GM12874 (cell line): ENCODE results near the gene FBN1.

Experiments
- TF ChIP-seq, protein P1 (sequence below): IDR thresholded peaks from 2 replicates; pipeline ENCODE4 v1.5.1; 2011; ENCODE audit warnings: low read depth, mild to moderate bottlenecking, control low read depth, low read length, moderate library complexity; ENCODE audit not compliant: insufficient read depth

The FBN1 gene

DNA sequence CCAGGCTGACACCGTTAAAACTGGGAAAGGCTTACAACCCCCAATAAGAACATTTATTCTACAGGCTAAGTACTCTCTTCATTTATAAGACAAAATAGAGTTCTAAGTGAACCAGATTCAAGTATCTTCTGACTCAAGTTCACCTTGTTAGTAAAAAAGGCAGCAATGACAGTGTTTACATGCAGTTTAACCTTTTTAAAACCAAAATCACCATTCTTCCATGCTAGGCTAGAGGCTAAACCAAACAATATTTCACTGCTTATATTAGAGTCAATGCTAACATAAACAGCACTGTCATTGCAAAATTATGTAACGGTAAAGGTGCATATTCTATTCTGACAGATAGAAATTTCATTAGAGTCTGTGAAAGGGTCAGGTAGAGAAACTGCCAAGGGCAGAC lies 118.0 kb downstream of the FBN1 start:
- TF ChIP-seq, protein P1, sequence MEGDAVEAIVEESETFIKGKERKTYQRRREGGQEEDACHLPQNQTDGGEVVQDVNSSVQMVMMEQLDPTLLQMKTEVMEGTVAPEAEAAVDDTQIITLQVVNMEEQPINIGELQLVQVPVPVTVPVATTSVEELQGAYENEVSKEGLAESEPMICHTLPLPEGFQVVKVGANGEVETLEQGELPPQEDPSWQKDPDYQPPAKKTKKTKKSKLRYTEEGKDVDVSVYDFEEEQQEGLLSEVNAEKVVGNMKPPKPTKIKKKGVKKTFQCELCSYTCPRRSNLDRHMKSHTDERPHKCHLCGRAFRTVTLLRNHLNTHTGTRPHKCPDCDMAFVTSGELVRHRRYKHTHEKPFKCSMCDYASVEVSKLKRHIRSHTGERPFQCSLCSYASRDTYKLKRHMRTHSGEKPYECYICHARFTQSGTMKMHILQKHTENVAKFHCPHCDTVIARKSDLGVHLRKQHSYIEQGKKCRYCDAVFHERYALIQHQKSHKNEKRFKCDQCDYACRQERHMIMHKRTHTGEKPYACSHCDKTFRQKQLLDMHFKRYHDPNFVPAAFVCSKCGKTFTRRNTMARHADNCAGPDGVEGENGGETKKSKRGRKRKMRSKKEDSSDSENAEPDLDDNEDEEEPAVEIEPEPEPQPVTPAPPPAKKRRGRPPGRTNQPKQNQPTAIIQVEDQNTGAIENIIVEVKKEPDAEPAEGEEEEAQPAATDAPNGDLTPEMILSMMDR = no peak

DNA sequence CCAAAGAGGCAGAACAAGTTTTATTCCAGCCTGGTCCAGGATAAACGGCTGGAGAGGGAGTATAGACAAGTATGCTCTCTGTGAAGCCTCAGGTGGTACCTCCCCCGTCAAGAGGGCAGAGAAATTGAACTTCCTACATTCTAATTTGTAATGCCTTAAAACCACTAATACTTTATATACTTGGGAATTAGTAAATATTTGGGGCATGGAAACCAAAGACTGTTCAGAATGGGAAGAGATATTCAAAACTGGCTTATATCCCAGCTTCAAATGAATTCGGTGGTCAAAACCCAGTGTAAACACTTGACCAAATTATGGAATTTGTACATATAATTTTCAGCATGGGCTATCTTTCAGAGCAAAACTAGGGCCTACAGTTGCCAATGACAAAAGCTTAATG lies 122.6 kb downstream of the FBN1 start:
- TF ChIP-seq, protein P1 = no peak

DNA sequence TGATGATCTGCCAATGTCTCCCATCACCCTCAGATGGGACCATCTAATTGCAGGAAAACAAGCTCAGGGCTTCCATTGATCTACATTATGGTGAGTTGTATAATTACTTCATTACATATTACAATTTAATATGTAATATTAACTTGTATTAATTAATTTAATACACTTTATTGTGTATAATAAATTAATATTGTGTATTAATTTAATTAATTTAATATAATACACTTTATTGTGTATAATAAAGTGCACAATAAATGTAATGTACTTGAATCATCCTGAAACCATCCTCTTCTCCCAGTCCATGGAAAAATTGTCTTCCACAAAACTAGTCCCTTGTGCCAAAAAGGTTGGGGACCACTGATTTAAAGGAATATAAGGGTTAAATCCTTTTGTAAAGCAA lies 123.4 kb downstream of the FBN1 start:
- TF ChIP-seq, protein P1 = no peak

DNA sequence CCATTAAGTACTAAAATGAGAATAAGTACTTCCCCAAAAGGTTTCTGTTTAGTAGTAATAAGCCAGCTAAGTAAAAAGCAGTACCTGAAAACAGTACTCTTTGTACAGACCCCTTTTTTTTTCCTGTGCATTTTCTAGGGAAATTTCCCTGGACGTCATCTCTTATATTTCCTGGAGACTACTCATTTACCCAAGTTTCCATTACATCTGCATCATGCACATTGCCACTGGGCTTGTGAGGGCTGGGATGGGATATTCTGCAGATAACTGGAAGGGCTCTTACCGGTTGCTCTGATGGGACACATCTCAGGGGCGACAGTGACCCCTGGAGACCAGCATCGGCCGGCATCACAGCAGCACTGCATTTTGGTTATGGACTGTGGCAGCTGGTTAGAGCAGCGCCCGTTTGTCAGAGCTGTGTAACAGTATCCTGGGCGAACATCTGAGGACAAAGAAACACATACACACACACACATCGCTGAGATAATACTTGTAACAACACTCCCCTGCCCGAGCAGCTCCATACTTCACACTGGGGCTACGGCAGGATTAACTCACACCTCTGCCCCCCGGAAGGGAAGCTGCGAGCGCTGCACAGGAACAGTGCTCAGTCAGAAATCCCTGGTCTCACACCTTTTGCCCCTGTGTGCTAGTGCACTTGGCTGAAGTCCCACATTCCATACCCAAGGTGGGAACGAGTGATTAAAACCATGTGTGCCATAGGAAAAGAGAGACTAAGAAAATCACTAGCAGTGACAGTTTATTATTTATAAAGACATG lies 124.9 kb downstream of the FBN1 start:
- TF ChIP-seq, protein P1 = no peak

DNA sequence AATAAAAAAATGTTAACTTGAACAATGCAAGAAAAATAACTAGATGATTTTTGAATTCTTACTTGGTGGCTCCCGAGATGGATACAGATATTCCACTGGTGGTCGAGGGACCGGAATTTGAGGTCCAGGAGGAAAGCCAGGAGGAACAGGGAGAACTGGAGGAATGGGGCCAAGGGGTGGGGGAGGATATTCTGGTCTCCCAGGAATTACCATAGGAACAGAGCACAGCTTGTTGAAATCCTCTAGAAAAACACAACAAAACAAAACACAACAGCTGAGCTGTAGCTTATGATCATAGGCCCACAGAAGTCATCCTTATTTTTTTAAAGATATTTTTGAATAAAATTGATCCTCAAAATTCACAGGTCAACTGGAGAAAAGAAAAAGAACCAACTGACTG lies 129.4 kb downstream of the FBN1 start:
- TF ChIP-seq, protein P1 = no peak

DNA sequence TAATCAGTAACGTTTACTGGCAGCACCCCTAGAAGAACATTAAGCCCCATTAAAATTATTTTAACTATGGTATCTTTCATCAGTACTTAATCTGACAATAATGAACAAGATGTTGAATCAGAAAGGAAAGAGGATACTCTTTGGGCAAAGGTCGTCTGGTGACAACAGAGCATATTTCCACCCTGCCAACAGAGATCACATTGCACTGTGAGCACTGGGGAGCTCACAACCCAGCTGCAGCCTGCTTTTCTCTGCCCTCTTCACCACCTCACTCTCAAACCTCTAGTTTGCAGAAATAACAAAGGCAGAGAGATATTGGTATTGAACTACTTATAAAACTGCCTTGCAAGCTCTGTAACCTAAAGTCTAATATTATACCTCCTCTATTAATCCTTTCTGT lies 130.0 kb downstream of the FBN1 start:
- TF ChIP-seq, protein P1 = no peak

DNA sequence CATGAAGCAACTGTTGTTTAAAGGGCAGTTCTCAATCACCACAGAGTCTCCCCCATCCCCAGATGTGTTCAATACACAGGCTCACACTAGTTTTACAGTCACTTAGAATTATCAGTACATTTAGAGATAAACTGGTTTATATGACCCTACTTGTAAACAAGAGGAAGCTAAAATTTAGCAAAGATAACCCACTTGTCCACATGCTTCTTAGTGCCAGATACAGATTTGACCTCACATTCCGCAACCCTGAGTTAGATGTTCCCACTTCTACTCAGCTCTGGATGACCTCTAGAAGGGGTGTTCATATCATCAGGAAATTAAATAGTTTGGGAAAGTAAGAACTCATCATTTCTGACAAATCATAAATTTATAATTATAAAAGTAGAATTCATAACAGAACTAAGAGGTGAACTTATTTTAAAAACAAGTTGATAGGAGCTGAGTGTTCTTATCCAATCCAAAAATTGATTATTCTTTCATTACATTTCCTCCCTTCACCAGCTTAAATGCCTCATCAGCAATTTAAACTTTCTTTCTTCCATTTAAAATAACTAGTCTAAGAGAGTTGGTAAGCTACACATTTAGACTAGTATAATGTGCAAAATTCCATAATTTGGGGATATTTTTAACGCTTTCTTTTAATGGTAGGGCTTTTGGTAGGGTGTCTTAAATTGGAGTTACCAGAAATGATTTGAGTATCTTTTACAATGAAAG lies 131.2 kb downstream of the FBN1 start:
- TF ChIP-seq, protein P1 = no peak
